Erythroblast (primary cell): ENCODE data around the gene CALHM6.

Experiments
- DNase-seq, 2 experiments: peaks; one replicate each; lab custom pipeline; 2025; lab: John Stamatoyannopoulos, UW
- GATA1 ChIP-seq: IDR thresholded peaks from 2 replicates; pipeline ENCODE4 v1.6.1; 2011; ENCODE audit warnings: low read depth, mild to moderate bottlenecking, control low read depth, low read length, moderate library complexity
- POLR2A ChIP-seq: IDR thresholded peaks from 2 replicates; pipeline ENCODE4 v1.6.1; 2011; ENCODE audit warnings: mild to moderate bottlenecking, low read length

Gene CALHM6

GRCh38 chr6:116450185-116450710, 10.9 kb upstream of the CALHM6 start:
- no peak for TF ChIP-seq GATA1
- no peak for TF ChIP-seq POLR2A
- DNase-seq = no peak

GRCh38 chr6:116450769-116451740, 10.1 kb upstream of the CALHM6 start:
- no peak for DNase-seq
- TF ChIP-seq POLR2A (no peak), GATA1 (no peak)

GRCh38 chr6:116451916-116452315, 9.3 kb upstream of the CALHM6 start:
- no peak for DNase-seq
- no peak for TF ChIP-seq POLR2A
- no peak for TF ChIP-seq GATA1

GRCh38 chr6:116452531-116452930, 8.6 kb upstream of the CALHM6 start:
- TF ChIP-seq GATA1 = no peak
- TF ChIP-seq POLR2A = no peak
- DNase-seq = no peak

- no peak for DNase-seq
- TF ChIP-seq GATA1 = no peak
- no peak for TF ChIP-seq POLR2A
Observed at GRCh38 chr6:116456106-116456505, 5.1 kb upstream of the CALHM6 start.

- DNase-seq = no peak
- TF ChIP-seq POLR2A (no peak), GATA1 (no peak)
Observed at GRCh38 chr6:116456927-116457326, 4.2 kb upstream of the CALHM6 start.

- TF ChIP-seq POLR2A = no peak
- TF ChIP-seq GATA1 = no peak
- DNase-seq = no peak
Observed at GRCh38 chr6:116458264-116458663, 2.9 kb upstream of the CALHM6 start.

- no peak for DNase-seq
- TF ChIP-seq GATA1 = no peak
- TF ChIP-seq POLR2A = no peak
Observed at GRCh38 chr6:116459927-116460326, 1.2 kb upstream of the CALHM6 start.

- peak; percentile 58 to 70 for DNase-seq
- TF ChIP-seq GATA1 (no peak), POLR2A (no peak)
Observed at GRCh38 chr6:116461932-116462885, 1.0 kb downstream of the CALHM6 start.

GRCh38 chr6:116463301-116463700, 2.1 kb downstream of the CALHM6 start:
- no peak for DNase-seq
- TF ChIP-seq GATA1 (no peak), POLR2A (no peak)

GRCh38 chr6:116465246-116465645, 4.1 kb downstream of the CALHM6 start:
- no peak for TF ChIP-seq GATA1
- TF ChIP-seq POLR2A = no peak
- no peak for DNase-seq

- TF ChIP-seq POLR2A (no peak), GATA1 (no peak)
- DNase-seq = no peak
Observed at GRCh38 chr6:116467096-116467495, 5.9 kb downstream of the CALHM6 start.

GRCh38 chr6:116467514-116467913, 6.3 kb downstream of the CALHM6 start:
- peak; percentile 19 to 39 for DNase-seq
- no peak for TF ChIP-seq POLR2A
- TF ChIP-seq GATA1 = no peak

- TF ChIP-seq GATA1 (no peak), POLR2A (no peak)
- DNase-seq = peak; percentile 60 to 80
Observed at GRCh38 chr6:116468293-116468692, 7.1 kb downstream of the CALHM6 start.
